ENCODE results near the gene TMEM132A.
A peak's percentile ranks its signal among the peaks of the same experiment; 100 is the strongest.

TMEM132A gene

DNA sequence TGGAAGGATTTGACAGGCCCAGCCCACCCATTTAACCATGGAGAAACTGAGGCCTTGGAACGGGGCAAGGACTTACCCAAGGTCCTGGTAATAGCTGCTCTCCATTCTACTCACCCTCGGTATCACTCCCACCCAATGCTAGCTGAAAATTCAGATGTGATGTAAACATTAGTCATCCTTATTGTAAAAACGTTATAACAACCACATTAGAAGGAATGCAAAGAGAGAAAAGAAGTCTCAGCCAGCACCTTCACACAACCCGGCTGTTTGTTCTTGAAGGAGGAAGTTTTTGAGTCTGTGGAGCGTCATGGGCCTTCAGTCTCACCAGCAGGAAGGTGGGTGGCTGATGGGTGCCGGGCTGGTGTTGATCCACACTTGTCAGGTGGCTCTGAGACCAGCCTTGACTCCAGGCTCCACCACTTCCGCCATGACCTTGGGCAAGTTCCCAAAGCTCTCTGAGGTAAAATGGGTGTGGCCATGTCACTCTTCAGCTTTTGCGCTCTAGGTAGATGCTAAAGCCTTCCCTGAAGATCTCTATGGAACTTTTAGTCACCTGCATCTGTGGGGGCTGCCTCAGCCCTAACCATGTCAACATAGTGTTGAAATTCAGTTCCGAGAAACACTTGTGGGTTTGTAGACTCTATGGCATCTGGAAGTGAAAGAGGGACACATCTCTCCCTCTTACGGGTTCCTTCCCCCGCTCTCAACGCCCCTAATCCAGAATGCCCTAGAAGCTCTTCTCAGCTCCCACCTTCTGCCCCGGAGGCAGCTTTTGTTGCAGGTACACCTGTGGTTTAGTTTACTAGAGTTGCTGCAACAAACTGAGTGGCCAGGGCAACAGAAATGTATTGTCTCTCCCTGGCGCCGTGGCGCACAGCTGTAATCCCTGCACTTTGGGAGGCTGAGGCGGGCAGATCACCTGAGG is 62.0 kb downstream of the TMEM132A start:
- H3K4me1 ChIP-seq (ENCODE audit: low read length), result peaks cover 9% of the 10 kb centered on the region
- H3K79me2 ChIP-seq (ENCODE audit: low read length), result no peaks in the 10 kb centered on the region
- peak overlapping the region; percentile 55 for H2AFZ ChIP-seq (ENCODE audit: low read length)
- TF ChIP-seq EZH2 (optimal IDR thresholded peaks at IDR 0.05; ENCODE audit: low read depth, low read length) (no peak), EZH2phosphoT487 (IDR thresholded peaks at IDR 0.05; ENCODE audit: low read length) (no peak)
- TF ChIP-seq, protein P1, sequence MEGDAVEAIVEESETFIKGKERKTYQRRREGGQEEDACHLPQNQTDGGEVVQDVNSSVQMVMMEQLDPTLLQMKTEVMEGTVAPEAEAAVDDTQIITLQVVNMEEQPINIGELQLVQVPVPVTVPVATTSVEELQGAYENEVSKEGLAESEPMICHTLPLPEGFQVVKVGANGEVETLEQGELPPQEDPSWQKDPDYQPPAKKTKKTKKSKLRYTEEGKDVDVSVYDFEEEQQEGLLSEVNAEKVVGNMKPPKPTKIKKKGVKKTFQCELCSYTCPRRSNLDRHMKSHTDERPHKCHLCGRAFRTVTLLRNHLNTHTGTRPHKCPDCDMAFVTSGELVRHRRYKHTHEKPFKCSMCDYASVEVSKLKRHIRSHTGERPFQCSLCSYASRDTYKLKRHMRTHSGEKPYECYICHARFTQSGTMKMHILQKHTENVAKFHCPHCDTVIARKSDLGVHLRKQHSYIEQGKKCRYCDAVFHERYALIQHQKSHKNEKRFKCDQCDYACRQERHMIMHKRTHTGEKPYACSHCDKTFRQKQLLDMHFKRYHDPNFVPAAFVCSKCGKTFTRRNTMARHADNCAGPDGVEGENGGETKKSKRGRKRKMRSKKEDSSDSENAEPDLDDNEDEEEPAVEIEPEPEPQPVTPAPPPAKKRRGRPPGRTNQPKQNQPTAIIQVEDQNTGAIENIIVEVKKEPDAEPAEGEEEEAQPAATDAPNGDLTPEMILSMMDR (IDR thresholded peaks at IDR 0.05; ENCODE audit: low read length), result no peak
- H4K20me1 ChIP-seq (ENCODE audit: insufficient read depth, low read length), result no peaks in the 10 kb centered on the region
- peak; percentile 53 for DNase-seq
- H3F3A ChIP-seq (ENCODE audit: insufficient read depth, low read length), result peaks cover 4% of the 10 kb centered on the region; the same call in 1 of the 2 replicates
- peak overlapping the region; percentile 24; the same call in 1 of the 2 replicates for H3K4me2 ChIP-seq (ENCODE audit: low read depth, low read length)
- no peak overlapping the region for H3K4me3 ChIP-seq (ENCODE audit: low read length)
- H3K9ac ChIP-seq (ENCODE audit: low read length), result peak overlapping the region; percentile 14; the same call in 1 of the 2 replicates
- no peaks in the 10 kb centered on the region for H3K27me3 ChIP-seq (replicated peaks; ENCODE audit: insufficient read depth, low read length)
- H3K27ac ChIP-seq (ENCODE audit: low read length), result peak overlapping the region; percentile 70
- no peaks in the 10 kb centered on the region for H3K9me2 ChIP-seq (replicated peaks; ENCODE audit: insufficient read depth, low read length)
- no peaks in the 10 kb centered on the region for H3K36me3 ChIP-seq (replicated peaks; ENCODE audit: insufficient read depth, low read length)
- no peaks in the 10 kb centered on the region for H3K9me3 ChIP-seq (replicated peaks; ENCODE audit: insufficient read depth, low read length)
